Astrocyte of the cerebellum (primary cell): ENCODE measurements around the gene RNF151.
A peak's percentile ranks its signal among the peaks of the same experiment; 100 is the strongest.
"Not testable (repeated sequence)": the region's sequence is repeated elsewhere in the genome, so short reads cannot be mapped to it uniquely, and the experiment has no call there.

ENCODE experiments used
- DNase-seq: peaks from one replicate; pipeline ENCODE4 v3.0.0-alpha.2; 2011; ENCODE audit warnings: low read depth
- H3K4me3 ChIP-seq: 2 replicates; pipeline ENCODE4 v1.5.1; 2011; ENCODE audit warnings: mild to moderate bottlenecking, low read depth, low read length, moderate library complexity
- in situ Hi-C: cut with HindIII; loops from 2 replicates; pipeline ENCODE4 v1.10.0; 2017; ENCODE audit warnings: low sequenced_read_pairs
- TF ChIP-seq, protein P1 (sequence below): IDR thresholded peaks from 2 replicates; pipeline ENCODE4 v1.5.1; 2012; ENCODE audit warnings: low read length, low read depth, moderate library complexity, mild to moderate bottlenecking; ENCODE audit errors: missing control alignments

RNF151 gene

DNA sequence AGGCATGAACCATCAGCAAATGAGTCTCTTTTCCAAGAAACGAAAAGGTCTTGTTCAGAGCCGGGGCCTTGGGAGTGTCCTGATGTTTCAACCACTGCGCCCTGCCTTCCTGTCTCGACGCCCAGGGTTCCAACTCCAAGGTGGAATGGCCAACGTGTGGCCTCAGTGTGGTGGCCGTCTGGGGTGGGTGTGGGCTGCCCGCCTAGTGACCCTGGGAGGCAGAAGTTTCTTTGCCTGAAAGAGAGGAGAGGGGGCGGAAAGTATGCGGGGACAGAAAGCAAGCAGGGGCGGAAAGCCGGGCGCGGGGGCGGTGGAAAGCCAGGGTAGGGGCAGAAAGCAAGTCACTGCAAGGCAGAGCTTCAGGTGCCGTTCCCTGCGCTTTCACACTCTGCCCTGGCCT lies 27.7 kb upstream of the RNF151 start:
- H3K4me3 ChIP-seq: no peak overlapping the region
- DNase-seq: no peak
- TF ChIP-seq, protein P1, sequence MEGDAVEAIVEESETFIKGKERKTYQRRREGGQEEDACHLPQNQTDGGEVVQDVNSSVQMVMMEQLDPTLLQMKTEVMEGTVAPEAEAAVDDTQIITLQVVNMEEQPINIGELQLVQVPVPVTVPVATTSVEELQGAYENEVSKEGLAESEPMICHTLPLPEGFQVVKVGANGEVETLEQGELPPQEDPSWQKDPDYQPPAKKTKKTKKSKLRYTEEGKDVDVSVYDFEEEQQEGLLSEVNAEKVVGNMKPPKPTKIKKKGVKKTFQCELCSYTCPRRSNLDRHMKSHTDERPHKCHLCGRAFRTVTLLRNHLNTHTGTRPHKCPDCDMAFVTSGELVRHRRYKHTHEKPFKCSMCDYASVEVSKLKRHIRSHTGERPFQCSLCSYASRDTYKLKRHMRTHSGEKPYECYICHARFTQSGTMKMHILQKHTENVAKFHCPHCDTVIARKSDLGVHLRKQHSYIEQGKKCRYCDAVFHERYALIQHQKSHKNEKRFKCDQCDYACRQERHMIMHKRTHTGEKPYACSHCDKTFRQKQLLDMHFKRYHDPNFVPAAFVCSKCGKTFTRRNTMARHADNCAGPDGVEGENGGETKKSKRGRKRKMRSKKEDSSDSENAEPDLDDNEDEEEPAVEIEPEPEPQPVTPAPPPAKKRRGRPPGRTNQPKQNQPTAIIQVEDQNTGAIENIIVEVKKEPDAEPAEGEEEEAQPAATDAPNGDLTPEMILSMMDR: no peak
- in situ Hi-C loops: no loop called here

DNA sequence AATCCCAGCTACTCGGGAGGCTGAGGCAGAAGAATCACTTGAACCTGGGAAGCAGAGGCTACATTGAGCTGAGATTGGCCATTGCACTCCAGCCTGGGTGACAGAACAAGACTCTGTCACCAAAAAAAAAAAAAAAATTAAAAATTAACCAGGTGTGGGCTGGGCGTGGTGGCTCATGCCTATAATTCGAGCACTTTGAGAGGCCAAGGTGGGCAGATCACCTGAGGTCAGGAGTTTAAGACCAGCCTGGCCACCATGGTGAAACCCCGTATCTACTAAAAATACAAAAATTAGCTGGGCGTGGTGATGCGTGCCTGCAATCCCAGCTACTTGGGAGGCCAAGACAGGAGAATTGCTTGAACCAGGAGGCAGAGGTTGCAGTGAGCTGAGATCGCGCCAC lies 26.8 kb upstream of the RNF151 start:
- DNase-seq, in situ Hi-C loops, H3K4me3 ChIP-seq: not testable (repeated sequence)

DNA sequence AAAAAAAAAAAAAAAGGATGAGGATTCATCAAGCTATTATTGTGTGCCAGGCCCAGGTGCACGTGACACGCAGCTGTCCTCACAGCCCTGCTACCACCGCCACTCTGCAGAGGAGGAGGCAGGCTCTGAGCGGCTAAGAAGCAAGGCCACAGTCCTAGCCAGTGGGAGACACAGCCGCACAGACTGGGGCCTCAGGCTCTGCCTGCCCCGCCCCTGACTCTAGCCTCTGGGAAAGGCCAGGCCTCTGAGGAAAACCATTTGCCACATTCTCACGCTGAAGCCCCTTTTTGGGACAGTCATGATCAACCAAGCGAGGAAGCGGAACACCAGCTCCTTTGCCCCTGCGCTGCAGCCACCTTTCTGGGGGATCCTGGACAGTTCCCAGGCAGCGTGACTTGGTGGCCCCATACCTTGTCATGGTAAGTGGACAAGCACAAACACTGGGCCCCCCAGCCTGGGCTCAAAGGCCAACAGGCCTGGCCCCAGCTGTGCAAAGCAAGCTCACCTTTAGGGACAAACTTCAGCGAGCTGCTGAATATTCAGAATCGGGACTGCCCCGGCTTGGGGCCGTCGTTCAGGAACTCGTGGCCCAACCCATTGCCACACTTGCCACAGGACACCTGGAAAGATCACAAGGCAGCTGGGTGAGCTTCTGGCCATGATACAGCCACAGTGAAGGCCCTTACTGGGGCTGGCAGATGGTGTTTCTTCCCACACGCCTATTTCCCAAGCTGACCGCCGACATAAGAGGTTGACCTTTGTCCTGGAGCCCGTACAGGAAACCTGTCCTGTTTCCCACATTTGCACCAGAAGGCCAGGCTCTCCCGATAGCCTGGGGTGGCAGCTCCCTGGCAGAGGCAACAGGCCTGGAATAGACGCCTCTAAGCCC lies 26.1 kb upstream of the RNF151 start:
- DNase-seq: no peak
- TF ChIP-seq, protein P1: no peak
- in situ Hi-C loops: no loop called here
- peak overlapping the region; percentile 91 for H3K4me3 ChIP-seq

DNA sequence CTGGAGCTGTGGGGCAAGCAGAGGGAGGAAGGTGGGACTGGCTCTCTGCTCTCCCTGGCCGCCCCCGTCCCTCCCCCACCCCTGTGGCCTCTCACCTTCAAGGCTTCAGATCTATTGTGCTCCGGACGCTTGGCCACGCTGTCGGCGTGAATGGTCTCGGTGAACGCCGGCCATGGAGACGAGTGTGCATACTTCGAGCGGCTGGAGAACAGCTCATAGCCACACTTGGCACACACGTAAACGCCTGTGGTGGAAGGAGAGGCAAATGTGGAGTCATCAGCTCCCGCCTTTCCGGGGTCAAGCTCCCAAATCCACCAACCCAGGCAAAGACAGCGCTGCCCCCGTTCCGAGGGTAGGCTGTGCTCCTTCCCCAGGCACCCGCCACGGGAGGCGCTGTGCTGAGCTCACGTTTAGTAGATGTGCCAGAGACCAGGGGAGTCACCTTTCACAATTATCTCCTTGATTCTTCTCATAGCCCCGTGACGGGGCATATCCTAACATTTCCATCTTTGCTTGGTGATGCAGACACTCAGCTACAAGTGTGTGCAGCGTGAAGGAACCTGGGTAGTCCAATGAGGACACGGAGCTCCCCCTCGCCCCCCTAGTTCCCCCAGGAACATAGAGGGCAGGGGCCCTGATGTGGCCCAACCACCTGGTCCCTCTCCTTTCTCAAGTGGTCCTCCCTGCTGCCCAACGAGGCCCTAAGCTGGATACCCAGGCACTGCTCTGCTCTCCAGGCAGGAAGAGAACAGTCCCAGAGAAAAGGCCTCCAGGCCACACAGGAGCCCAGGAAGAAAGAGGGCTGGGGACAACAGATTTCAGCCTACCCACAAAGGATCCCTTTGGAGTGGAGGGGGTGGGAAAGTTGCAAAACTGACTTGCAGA lies 25.3 kb upstream of the RNF151 start:
- peak overlapping the region; percentile 91 for H3K4me3 ChIP-seq
- TF ChIP-seq, protein P1: peak; percentile 75
- in situ Hi-C loops: no loop called here
- peak; percentile 91 for DNase-seq

DNA sequence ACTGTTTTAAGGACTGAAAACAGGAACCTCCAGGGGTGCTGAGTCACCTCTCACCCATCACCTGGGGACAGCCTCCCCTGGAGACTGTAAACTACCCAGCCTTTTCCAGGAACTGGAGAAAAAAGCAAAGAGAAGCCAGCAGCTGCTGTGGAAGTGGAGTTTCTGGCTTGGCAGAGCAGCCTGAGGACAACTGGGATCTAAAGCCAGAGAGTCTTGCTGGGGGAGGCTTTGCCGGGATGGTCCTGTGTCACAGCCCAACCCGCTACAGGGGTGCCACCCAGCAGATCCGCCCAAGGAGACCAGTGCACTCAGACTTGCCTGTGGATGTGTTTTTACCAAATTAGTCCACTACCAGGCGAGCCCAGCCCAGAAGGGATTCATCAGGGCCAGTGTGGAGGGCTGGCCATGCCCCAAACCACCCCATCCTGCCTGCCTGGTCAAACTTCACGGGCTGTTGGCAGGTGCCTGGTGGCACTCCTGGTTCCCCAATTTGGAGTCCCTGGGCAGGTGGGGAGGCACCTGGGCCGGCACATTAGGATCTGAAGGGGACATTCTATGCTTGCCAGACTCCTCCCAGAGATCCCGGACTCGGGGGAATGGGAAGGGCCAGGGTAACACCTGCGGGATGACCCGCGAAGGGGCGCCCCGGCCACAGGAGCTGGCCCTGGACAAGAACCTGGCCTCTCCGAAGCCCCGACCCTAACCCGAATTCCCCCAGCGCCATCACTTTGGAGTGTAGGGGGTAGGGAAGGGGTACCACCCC lies 24.4 kb upstream of the RNF151 start:
- TF ChIP-seq, protein P1: no peak
- in situ Hi-C loops: no loop called here
- H3K4me3 ChIP-seq: peak overlapping the region; percentile 91
- DNase-seq: no peak

DNA sequence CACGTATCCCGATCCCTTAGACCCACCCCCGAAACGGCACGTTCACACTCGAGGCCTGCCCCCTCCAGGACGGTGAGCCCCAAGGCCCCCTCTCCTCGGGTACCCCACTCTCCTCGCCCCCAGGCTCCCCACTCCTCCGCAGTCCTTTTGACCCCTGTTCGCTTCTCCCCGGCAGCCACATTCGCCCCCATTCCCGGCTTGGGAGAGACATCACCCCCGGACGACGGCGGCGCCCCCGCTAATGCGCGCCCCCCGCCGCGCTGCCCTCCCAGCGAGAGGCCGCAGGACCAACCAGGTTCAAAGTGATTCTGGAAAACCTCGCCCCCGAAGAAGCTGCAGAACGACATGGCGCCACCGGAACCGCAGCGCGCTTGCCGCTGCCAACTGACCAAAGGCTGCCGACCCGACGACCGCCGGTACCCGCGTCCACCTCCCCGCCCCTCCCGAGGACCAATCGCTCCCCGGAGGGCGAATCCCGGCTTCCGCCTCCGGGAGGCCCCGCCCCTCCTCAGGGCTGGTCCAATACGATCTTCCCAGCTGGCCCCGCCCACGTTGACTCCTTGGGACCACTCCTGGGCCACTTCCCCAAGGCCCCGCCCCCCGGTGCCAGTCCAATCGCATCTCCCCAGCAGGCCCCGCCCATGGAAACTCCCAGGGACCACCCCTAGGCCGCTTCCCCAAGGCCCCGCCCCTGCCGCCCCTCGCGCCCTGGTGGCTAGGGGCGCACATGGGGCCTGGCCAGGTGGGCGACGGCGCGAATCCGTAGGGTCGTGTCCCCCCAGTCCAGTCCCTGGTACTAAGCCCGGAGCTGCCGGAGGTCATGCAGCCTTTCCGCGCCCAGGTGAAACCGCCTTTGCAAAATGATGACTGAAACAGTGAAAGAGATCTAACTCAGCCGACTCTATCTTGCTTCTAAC lies 23.6 kb upstream of the RNF151 start, which contains the start of gene MSRB1:
TSS of gene MSRB1 (minus strand) at position 390 of the 917 bp plus-strand sequence. CDS start at position 347, 43 bp downstream.
- peak; percentile 96 for DNase-seq
- in situ Hi-C loops: no loop called here
- peak within 1 kb of the TSS; percentile 91 for H3K4me3 ChIP-seq
- TF ChIP-seq, protein P1: no peak
